Stimulated activated CD4-positive, alpha-beta T cell treated with anti-CD3 and anti-CD28 coated beads, Interleukin-1b, Interleukin-23, amount 100 ng/mL, for 24 hours (primary cell): ENCODE results near the gene SYTL2.

Experiments used
- DNase-seq, 4 experiments: peaks; one replicate each; pipeline ENCODE4 v3.0.0-alpha.2; 2020; ENCODE audit warnings: low read depth in 4 of 4, low spot score in 1 of 4

The SYTL2 gene

DNA sequence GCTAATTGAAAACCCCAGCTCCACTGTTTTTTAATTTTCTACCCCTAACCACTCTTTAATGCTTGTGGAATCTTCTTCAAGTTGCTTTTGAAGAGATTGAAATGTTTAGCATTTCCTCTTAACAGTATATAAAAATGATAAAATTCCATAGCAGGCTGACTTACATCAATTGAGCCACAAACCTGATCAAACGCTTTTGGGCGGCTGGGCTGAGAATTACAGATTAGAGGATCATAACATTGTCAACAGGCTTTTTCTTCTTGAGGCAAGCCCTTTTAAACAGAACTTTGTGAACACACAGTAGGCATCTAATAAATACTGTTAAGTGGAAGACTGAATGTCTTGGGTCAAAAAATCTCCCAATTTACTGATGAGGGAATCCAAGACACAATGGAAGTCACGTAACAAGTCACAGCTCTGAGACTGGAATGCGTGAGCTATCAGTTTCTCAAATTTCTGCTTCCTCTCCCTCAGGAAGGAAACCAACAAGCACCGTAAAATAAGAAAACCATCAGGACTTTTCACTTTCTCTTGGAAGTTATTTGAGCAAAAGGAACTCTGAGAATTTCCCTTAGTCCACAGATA, 75.0 kb downstream of the SYTL2 start:
- DNase-seq, result no peak

DNA sequence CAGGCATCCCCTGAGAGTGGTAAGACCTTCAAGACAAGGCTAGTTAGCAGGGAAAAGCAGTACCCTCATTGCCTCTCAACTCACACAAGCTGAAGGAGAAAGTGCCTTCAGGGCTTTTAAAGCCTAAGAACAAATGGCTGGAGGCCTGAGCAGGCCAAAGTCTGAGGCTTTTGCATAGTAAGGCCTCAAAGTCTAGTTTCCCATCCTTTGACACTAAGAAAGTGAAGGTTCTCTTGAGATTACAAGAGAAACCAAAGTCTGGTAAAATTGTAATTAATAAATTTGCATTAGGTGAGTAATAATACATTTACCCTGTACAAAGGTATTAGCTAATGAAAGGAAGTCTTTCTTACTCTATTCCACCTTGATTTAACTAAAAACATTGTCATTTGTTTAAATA, 78.0 kb downstream of the SYTL2 start:
- no peak for DNase-seq

DNA sequence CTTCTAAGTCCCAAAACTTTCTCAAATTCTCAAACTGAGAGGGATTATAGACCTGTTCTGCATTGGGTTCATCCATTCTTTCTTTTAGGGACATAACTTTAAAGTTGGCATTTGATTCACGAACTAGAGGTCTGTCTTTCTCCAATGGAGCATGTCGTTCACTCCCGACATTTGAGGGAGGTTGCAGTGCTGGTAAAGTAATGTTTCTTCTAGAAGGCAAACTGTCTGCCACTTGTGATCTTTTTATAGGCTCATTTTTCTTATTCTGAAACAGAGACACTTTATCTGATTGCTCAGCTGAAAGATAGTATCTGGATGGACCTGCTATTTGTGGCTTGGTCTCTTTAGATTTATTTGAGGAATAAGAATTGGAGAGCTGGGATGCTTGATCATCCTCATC, 84.6 kb downstream of the SYTL2 start:
- no peak for DNase-seq

DNA sequence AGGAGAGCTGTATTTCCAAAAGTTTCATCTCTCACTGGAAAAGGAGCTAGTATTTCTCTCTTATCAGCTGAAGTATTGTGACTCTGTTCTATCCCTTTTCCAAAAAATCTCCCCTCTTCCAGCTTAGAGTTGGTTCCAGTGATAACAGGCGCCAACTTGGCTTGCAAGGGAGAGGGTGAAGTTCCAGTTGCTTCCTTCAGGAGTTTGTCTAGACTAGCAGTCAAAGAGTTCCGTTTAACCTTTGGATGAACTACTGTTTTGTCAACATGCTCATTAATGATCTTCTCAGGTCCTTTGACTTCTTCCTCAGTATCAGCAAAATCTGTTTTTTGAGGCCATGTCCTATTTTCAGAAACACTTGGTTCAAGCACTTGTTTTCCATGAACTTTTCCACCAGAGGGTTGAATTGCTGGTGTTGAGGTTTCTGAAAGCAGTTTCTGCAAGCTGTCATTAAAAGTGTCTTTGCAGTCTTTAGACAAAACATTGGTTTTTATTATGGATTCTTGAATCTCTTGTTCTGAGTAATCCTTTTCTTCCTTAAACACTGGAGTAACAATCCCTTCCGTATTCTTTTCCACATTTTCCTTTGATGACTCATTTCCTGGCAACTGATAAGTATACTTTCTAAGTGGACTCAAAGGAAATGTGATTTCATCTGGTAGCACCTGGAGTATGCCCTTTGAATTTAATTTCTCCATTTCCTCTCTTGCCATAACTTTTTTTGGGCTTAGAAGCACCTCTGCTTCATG, 85.3 kb downstream of the SYTL2 start:
- no peak for DNase-seq

DNA sequence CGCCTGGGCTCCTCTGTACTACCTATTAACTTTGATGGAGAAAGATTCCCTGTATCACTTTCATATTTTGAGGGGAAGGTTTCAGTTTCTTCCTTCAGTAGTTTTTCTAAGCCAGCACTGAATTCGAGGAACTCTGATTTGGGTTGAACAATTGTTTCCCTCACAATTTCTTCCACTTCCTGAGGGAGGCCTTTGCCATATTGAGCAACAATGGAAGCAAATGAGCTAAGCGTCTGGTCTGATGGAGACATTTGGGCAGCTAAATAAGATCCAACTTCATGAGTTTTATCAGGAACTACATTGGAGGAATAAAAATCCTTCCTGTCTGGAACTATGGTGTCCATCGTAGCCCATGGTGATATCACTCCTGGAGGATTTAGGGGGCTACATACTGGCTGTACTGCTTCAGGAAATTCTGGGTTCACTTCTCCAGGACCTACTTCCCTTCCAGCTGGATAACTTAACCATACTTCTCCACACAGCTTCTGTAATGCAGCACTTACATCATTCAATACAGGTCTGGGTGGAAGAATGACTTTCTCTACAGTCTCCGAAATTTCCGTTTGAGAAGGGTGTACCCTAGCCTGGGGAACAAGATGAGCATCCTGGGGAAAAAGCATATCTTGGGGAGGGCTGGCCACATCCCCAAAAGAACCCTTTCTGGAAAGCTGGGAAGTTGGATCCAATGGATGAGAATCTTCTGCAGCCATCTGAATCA, 86.0 kb downstream of the SYTL2 start:
- no peak for DNase-seq

DNA sequence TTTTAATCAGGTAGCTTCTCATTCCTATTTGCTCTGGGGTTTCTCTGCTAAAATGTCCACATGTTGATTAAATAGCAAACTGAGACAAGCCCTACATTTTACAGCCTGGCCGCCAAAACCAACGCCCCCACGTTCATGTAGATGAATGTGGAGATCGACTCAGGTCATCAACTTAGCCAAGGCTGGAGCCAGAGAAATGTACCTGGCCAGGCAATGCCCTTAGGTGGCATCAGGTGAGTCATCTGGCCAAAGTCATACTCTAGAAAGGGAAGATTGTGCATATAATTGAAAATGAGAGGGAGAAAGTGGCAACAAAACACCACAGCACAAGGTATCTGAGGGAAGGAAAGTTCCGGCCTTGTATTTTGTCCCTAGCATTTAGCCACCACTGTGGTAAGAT, 87.9 kb downstream of the SYTL2 start:
- no peak for DNase-seq

DNA sequence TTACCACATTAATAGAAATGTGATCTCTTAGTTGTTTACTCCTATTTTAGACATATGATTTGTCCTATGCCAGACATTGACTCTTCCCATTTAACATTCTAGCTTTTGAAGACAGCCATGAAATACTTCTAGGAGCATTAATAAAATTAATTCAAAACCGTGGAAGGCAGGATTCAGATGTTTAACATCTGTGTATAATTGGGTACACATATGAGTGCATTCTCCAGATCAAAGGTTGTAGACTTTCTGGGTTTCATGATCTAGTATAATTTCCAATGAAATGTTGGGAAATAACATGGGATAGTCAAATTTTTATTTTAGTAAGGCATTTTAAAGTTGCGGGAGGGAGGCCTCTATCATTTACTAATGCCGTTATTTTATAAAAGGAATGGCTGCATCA, 89.8 kb downstream of the SYTL2 start:
- DNase-seq, result no peak

DNA sequence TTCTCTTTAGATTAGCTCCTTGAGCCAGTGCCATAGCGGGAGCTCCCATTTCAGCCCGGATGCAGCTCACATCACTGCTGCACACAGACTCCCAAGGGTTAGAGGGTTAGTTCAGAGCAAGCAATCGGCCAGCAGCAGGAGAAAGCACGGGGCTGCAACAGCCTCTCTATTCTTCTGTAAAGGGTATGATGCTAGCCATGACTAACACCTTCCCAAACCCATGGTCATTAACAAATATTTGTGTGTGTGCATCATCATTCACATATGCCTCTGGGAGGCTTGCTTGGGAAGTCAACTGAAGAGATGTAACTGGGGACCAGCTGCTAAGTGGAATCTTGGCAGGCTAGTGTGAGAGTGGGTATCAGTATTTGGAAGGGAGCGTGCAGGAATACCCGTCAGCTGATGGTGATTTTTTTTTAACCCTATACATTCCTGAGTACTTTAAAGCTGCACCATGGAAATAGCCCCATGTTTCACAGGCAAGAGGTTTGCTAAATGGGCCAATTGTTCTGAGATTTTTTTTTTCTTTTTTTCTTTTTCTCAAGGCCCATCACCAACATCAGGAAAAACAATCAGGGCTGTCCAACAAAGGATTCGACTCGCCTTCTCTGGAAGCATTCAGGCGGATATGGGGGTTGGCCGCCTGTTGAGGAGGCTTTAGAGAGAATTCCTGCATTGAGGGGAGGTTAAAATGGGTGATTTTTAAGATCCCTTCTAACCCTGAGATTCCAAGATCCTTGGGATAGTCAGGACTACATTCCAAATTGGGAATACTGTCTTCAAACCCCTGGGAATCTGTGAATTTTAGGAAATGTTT, 91.7 kb downstream of the SYTL2 start:
- DNase-seq, result no peak

DNA sequence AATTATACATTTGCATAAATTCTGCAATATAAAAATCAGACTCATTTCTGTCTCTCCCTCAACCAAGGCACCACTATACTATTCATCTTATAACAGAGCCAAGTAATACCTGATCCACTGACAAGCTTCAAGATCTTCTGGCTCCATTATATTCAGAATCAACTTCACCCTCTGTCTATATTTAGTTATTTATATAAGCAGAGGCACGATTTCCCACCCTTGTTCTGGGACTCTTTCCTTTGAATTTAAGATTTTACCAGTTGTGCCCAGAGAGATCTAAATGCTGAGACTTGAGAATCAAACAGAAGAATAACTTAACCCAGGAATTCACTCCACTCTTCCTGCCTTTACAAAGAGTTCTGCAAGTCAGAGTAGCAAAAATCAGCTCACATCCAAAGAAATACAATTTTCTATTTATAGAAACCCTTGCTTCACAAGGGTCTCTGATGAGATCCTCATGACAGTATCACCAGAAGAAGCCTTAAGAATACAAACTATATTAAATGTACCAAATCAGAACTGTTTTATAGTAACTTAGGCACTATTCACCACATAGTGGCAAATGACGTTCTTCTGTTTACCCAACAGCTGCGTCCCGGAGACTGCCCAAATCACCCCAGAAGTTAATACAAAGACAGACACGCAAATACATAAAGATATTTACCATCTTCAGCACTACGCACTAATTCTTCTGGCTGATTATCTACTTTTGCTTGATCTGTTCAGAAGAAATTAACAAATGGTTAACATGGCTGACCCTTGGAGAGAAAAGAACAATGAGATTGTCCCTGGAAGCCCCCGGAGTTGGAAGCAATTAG, 92.6 kb downstream of the SYTL2 start:
- DNase-seq, result no peak

DNA sequence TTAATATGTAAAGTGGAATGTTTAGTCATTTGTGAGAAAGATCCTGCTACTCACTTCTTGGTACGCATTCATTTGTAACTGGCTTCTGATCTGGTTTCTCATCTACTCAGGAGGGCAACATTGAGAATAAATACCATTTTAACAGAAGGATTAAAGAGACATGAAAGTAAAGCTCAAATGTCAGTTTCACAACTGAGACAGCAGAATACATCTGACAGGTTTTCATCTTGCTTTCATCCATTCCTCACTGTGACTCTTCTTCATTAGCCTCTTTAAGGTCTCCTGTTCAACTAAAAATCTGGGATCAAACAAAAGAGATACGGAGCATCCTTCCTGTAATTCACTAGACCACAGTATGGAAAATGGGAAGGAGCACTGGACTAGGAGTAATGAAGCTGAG, 93.5 kb downstream of the SYTL2 start:
- no peak for DNase-seq

DNA sequence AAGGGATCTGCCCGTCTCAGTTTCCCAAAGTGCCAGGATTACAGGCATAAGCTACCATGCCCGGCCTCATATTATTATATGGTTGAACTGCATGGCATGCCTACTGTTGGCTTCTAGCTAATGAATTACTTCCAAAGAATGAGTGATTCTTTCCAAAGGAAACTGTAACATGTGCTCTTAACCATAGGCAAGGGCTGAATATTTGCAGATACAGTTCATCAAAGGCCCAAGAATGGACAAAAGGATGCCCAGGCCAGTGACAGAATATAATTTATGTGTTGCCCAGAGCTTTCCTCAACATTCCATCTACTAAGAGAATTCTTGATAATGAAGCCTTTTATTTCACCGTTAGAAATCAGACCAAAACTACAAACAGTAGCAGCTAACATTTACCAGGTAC, 98.0 kb downstream of the SYTL2 start:
- no peak for DNase-seq

DNA sequence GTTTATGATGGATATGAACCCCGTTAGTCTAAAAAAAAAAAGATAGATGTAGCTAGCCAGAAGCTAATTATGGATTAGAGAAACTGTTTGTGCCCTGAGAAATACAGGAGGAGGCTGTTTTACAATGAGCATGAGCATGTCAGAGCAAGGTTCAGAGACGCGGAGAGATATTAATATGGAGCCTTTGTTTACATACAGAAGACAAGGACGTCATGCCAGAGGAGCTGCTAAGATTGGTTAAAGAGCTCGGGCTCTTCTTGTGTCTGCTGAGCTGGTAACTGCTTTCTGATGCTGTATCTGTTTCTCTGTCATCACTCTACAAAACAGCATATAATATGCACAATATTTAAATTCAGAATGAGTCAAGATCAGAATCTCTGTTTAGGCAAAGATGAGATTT, 100.0 kb downstream of the SYTL2 start:
- no peak for DNase-seq

DNA sequence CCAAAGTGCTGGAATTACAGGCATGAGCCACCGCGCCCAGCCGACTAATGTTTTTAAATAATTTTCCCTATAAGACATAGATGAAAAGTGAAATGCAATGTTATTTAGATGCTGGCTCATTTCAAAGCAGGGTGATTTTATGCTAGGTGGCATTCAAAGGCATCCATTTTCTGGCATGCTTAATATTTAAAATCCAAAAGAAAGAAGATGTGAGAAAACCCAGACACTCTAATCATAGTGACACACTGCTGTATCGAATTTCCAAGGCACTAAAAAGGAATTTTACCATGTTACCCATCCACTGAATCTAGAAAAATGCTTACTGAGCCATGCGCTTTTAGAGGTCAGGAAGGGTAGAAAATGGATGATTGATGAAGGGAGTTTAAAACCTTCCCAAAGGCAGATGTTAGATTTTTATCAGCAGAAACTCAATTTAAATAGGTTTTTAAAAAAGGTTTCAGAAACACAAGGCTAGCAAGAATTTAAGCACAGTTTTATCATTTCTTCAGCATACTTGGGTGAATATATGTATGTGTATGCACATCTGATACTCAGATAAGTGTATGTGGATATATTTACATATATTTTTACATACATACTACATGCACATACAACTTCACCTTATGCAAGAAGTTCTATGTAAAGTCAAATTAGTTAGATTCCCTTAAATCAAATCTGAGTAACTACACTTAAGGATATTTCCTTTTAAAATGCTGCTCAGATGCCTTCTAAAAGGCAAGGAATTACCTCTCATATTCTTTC, 100.8 kb downstream of the SYTL2 start:
- no peak for DNase-seq

DNA sequence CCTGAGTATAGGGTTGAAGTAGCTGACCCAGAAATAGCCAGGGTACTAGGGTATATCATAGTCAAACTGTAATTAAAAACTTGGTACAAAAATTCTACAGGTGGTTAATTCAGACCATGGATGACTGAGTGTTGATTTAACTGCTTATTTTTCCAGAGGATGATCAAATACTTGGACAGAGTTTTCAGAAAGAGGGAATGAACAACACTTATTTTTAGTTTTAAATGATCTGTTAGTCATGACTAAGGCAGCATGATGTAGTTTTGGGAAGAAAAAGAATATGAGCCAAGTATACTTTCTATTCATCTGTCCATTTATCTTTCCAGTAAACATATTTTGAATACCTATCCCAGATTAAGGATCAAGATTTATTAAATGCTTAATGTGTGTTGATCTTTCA, 105.1 kb downstream of the SYTL2 start:
- no peak for DNase-seq

DNA sequence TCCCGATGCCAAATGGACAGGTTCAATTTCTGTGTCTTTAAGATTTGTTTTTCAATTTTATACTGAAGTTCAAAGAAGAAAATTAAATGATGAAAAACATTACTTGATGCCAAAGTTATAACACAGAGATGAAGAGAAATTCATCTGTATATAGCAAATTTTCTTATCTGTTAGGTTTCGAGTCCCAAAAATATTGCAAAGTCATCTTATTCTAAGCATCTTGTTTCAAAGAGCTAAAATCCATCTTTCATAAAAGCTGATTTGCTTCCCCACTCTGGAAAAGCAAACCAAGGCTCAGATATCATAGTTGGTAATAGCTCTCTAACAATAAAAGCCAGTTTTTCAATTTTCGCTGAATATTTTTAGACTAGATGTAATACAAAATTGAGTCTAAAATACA, 106.0 kb downstream of the SYTL2 start:
- DNase-seq, result no peak

DNA sequence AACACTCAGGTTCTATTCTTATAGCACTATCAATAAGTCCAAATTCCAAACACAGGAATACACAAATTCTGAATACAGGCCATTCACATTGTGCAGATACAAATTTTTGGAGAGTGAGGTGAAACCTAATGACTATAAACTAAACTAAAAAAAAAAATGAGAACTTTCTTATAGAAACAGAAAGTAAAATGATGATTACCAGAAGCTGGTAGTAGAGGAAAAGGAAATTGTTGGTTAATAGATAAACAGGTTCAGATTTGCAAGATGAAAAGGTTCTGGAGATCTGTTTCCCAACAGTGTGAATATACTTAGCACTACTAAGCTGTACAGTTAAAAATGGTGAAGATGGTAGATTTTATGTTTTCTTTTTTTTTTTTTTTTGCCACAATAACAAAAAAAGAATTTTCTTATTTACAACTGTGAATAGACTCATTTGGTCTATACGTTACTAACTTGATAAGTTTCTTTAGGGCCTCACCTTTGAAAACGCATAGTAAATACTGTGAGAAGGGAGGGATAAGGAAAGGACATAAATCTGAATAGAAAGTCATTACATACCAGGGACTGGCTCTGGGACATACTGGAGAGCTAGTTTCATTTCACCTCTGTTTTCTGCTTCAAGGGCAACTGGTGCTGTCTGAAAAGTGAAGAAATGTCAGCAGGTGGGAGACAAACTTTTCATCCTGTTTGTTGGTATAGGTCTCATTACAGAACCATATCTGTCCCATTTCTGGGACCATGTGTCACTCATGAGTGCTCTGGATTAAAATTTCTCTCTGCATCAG, 110.8 kb downstream of the SYTL2 start:
- no peak for DNase-seq

DNA sequence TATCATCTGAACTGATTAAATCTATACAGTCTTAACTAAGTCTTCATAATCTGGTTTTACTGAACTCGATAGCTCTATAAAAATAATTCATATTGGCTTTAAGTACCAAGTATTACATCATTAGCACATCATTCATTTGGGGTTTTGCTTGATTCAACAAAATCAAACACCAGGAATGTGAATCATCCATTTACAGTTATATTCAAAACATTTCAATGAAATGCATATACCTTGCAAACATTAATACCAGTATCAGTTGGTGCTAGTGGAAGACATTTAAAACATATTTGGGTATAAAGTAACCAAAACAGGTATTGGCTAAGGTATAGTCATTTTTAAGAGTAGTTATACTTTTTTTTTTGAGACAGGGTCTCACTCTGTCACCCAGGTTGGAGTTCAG, 112.7 kb downstream of the SYTL2 start:
- no peak for DNase-seq

DNA sequence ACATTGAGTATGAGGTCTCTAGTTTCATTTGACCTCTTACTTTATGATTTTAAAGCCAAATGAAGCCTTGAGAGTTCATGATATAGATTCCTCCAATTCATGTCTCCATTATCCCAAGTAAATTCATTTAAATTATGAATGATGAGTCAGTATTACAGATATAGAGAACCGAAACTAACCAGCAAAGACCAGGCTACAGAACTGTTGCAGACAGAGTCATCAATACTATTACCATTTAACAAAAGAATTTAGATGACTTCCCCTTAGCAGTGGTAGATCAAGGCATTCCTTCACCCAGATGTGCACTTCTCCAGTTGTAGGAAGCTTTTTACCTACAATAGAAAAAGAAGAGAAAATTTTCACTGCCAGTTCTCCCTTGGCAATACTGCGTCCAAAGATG, 113.2 kb downstream of the SYTL2 start:
- no peak for DNase-seq

DNA sequence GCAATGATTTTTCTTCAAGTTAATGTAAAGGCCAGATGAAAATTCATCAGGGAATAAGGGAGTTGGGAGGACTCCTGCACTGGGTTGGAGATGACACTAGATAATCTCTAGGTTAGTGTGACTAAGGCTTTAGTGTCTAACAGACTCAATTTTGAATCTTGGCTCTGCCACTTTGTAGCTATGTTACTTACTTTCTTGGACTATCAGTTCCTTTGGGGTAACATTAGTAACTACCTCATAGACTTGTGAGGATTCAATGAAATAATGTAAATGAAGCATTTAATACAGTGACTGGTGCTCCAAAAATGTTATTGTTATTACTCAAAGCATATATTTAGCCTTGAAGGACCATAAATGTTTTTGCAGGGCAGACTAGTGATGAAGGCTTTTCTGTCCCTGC, 115.4 kb downstream of the SYTL2 start:
- DNase-seq, result no peak
